ENCODE measurements around the gene TUBB.

TUBB gene

DNA sequence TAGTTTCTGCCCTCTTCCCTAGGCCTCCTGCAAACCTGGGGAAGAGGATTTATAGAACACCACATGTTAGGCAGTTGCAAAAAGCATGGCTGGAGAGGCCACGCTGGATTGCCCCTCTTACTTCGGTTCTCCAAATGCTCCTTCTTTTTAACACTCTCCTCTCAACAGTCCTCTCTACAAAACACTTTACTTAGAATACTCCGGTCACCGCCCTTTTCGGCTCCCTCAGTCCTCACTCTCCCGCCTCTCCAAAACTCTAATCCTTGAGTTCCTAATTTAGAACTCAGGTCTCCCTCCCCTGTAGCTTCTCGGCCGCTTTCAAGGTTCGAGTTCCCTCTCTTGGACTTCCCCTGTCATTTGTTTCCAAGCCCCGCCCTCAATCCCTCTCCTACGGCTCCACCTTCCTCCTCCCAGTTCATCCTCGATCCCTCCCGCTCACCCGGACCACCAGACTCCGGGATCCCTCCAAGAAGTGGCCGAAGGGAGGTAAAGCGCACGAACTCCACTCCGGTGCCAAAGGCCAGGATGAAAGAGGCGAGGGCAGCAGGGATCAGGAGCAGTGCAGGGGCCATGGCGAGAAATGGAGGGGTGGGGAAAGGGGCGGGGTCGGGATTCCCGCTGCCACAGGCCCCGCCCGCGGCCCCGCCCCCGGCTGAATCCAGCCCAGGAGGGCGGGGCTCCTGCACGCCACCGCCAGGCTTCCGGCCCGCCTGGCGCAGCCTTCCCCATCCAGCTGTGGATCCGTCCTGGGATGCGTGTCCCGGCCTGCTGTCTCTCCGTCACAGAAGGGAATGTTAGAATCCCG is 29.5 kb upstream of the TUBB start, which contains the start of gene NRM:
Gene NRM (minus strand): TSS at position 582 of the 805 bp plus-strand sequence. CDS start 10 bp downstream, at position 572.
- Histone ChIP-seq H3K27me3 (replicated peaks; ENCODE audit: insufficient read depth, low read length) (no peaks in the 10 kb centered on the region), H3K9me2 (replicated peaks; ENCODE audit: insufficient read depth, low read length) (no peaks in the 10 kb centered on the region), H3K27ac (ENCODE audit: low read length) (no peak within 1 kb of the TSS), H3K9me3 (replicated peaks; ENCODE audit: insufficient read depth, low read length) (no peaks in the 10 kb centered on the region), H3K4me2 (ENCODE audit: low read depth, low read length) (peak within 1 kb of the TSS; percentile 89), H4K20me1 (ENCODE audit: insufficient read depth, low read length) (no peaks in the 10 kb centered on the region), H3K9ac (ENCODE audit: low read length) (peak within 1 kb of the TSS; percentile 67), H2AFZ (ENCODE audit: low read length) (peak within 1 kb of the TSS; percentile 93), H3K79me2 (ENCODE audit: low read length) (peaks cover 19% of the 10 kb centered on the region), H3K4me1 (ENCODE audit: low read length) (peaks cover 25% of the 10 kb centered on the region), H3K4me3 (ENCODE audit: low read length) (peak within 1 kb of the TSS; percentile 88), H3K36me3 (replicated peaks; ENCODE audit: insufficient read depth, low read length) (no peaks in the 10 kb centered on the region), H3F3A (ENCODE audit: insufficient read depth, low read length) (peaks cover 23% of the 10 kb centered on the region)
- peak; percentile 75 for DNase-seq
- TF ChIP-seq EZH2phosphoT487 (IDR thresholded peaks at IDR 0.05; ENCODE audit: low read length) (no peak), EZH2 (optimal IDR thresholded peaks at IDR 0.05; ENCODE audit: low read depth, low read length) (no peak)
- TF ChIP-seq, protein P1, sequence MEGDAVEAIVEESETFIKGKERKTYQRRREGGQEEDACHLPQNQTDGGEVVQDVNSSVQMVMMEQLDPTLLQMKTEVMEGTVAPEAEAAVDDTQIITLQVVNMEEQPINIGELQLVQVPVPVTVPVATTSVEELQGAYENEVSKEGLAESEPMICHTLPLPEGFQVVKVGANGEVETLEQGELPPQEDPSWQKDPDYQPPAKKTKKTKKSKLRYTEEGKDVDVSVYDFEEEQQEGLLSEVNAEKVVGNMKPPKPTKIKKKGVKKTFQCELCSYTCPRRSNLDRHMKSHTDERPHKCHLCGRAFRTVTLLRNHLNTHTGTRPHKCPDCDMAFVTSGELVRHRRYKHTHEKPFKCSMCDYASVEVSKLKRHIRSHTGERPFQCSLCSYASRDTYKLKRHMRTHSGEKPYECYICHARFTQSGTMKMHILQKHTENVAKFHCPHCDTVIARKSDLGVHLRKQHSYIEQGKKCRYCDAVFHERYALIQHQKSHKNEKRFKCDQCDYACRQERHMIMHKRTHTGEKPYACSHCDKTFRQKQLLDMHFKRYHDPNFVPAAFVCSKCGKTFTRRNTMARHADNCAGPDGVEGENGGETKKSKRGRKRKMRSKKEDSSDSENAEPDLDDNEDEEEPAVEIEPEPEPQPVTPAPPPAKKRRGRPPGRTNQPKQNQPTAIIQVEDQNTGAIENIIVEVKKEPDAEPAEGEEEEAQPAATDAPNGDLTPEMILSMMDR (IDR thresholded peaks at IDR 0.05; ENCODE audit: low read length) = no peak

DNA sequence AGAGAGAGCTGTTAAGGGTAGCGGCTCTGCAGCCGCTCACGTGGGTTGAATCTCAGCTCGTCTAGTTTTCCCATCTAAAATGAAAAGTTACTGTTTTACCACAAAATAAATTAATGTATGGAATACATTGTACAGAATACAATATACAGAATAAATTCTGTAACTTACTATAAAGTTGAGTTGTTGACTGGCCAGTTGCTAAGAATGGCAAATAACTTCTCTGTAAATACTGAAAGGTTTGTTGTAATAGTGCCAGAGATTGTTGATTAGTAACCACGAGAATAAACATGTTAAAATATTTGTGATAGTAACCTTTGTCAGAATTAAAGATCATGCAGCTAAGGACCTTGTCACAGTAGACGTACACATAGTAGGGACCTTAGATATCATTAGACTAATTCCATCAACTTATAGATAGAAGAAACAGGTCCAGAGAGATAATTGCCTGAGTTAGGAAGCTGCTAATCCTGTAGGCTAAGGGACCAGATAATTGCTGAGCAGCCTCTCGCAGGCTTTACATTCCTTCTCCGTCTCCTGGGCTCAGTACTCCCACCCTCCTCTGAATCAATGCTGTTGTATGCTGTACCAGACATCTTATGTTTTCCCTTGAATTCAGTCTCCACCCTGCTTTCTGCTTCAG is 28.8 kb upstream of the TUBB start:
- peak overlapping the region; percentile 89 for H3K4me2 ChIP-seq (ENCODE audit: low read depth, low read length)
- peaks cover 16% of the 10 kb centered on the region for H3F3A ChIP-seq (ENCODE audit: insufficient read depth, low read length)
- H3K79me2 ChIP-seq (ENCODE audit: low read length) = peaks cover 11% of the 10 kb centered on the region
- TF ChIP-seq EZH2phosphoT487 (IDR thresholded peaks at IDR 0.05; ENCODE audit: low read length) = no peak
- TF ChIP-seq EZH2 (optimal IDR thresholded peaks at IDR 0.05; ENCODE audit: low read depth, low read length) = no peak
- TF ChIP-seq, protein P1 (IDR thresholded peaks at IDR 0.05; ENCODE audit: low read length) = no peak
- no peaks in the 10 kb centered on the region for H3K9me3 ChIP-seq (replicated peaks; ENCODE audit: insufficient read depth, low read length)
- H3K9ac ChIP-seq (ENCODE audit: low read length) = peak overlapping the region; percentile 67; the same call in 1 of the 2 replicates
- H3K27ac ChIP-seq (ENCODE audit: low read length) = no peak overlapping the region
- no peaks in the 10 kb centered on the region for H3K9me2 ChIP-seq (replicated peaks; ENCODE audit: insufficient read depth, low read length)
- H3K4me3 ChIP-seq (ENCODE audit: low read length) = peak overlapping the region; percentile 88
- DNase-seq = no peak
- H3K4me1 ChIP-seq (ENCODE audit: low read length) = peaks cover 25% of the 10 kb centered on the region
- H3K27me3 ChIP-seq (replicated peaks; ENCODE audit: insufficient read depth, low read length) = no peaks in the 10 kb centered on the region
- no peaks in the 10 kb centered on the region for H3K36me3 ChIP-seq (replicated peaks; ENCODE audit: insufficient read depth, low read length)
- H2AFZ ChIP-seq (ENCODE audit: low read length) = peak overlapping the region; percentile 93
- no peaks in the 10 kb centered on the region for H4K20me1 ChIP-seq (ENCODE audit: insufficient read depth, low read length)

- Histone ChIP-seq H3K79me2 (ENCODE audit: low read length) (no peaks in the 10 kb centered on the region), H3K27ac (ENCODE audit: low read length) (no peak overlapping the region), H3K36me3 (replicated peaks; ENCODE audit: insufficient read depth, low read length) (no peaks in the 10 kb centered on the region), H3K4me1 (ENCODE audit: low read length) (0 out of 2 replicates have a peak, but pooled peaks cover 3% of the 10 kb centered on the region), H3K27me3 (replicated peaks; ENCODE audit: insufficient read depth, low read length) (no peaks in the 10 kb centered on the region), H3F3A (ENCODE audit: insufficient read depth, low read length) (no peaks in the 10 kb centered on the region), H3K4me3 (ENCODE audit: low read length) (no peak overlapping the region), H3K4me2 (ENCODE audit: low read depth, low read length) (no peak overlapping the region), H3K9ac (ENCODE audit: low read length) (no peak overlapping the region), H2AFZ (ENCODE audit: low read length) (no peak overlapping the region), H3K9me2 (replicated peaks; ENCODE audit: insufficient read depth, low read length) (no peaks in the 10 kb centered on the region), H3K9me3 (replicated peaks; ENCODE audit: insufficient read depth, low read length) (no peaks in the 10 kb centered on the region), H4K20me1 (ENCODE audit: insufficient read depth, low read length) (no peaks in the 10 kb centered on the region)
- no peak for DNase-seq
- TF ChIP-seq, protein P1 (IDR thresholded peaks at IDR 0.05; ENCODE audit: low read length) = no peak
- TF ChIP-seq EZH2phosphoT487 (IDR thresholded peaks at IDR 0.05; ENCODE audit: low read length) (no peak), EZH2 (optimal IDR thresholded peaks at IDR 0.05; ENCODE audit: low read depth, low read length) (no peak)
These were observed 23.7 kb upstream of the TUBB start for GRCh38 chr6:30696432-30696831.
